GM11168 (cell line): Measurements from ENCODE around the gene NUDCD2.
"Not testable (repeated sequence)": the region's sequence is repeated elsewhere in the genome, so short reads cannot be mapped to it uniquely, and the experiment has no call there.

ENCODE experiments used
- in situ Hi-C: fragments of 300-500 bp; cut with MboI; formaldehyde crosslinking; loops from one replicate; pipeline ENCODE4 v1.12.0; 2022; ENCODE audit warnings: low sequenced_read_pairs; ENCODE audit not compliant: unreplicated experiment

Gene NUDCD2

GRCh38 chr5:163434401-163434866 lies 25.5 kb downstream of the NUDCD2 start:
- in situ Hi-C loops, result no loop called here

GRCh38 chr5:163433271-163433670 lies 26.6 kb downstream of the NUDCD2 start:
- in situ Hi-C loops, result no loop called here

- in situ Hi-C loops, result no loop called here
Measured at GRCh38 chr5:163432544-163432943, 27.4 kb downstream of the NUDCD2 start.

GRCh38 chr5:163426128-163426527 lies 33.8 kb downstream of the NUDCD2 start:
- in situ Hi-C loops, result not testable (repeated sequence)

GRCh38 chr5:163424836-163425235 lies 35.1 kb downstream of the NUDCD2 start:
- in situ Hi-C loops, result loop anchor here (25.0 kb wide), 1 partner anchor 338 kb away; no protein-coding TSS in a partner anchor

GRCh38 chr5:163415673-163416072 lies 44.2 kb downstream of the NUDCD2 start:
- in situ Hi-C loops, result loop anchor here (25.0 kb wide), 1 partner anchor 328 kb away; no protein-coding TSS in a partner anchor

- in situ Hi-C loops, result loop anchor here (25.0 kb wide), 1 partner anchor 323 kb away; no protein-coding TSS in a partner anchor
Measured at GRCh38 chr5:163410505-163410904, 49.4 kb downstream of the NUDCD2 start.

- in situ Hi-C loops, result loop anchor here (25.0 kb wide), 1 partner anchor 322 kb away; no protein-coding TSS in a partner anchor
Measured at GRCh38 chr5:163409384-163409783, 50.5 kb downstream of the NUDCD2 start.

GRCh38 chr5:163408311-163408923 lies 51.5 kb downstream of the NUDCD2 start:
- in situ Hi-C loops, result loop anchor here (25.0 kb wide), 1 partner anchor 321 kb away; no protein-coding TSS in a partner anchor

GRCh38 chr5:163407034-163407655 lies 52.8 kb downstream of the NUDCD2 start:
- in situ Hi-C loops, result loop anchor here (25.0 kb wide), 1 partner anchor 320 kb away; no protein-coding TSS in a partner anchor

- in situ Hi-C loops, result loop anchor here (25.0 kb wide), 1 partner anchor 317 kb away; no protein-coding TSS in a partner anchor
Measured at GRCh38 chr5:163404364-163405173, 55.3 kb downstream of the NUDCD2 start.

GRCh38 chr5:163402007-163402406 lies 57.9 kb downstream of the NUDCD2 start:
- in situ Hi-C loops, result loop anchor here (25.0 kb wide), 1 partner anchor 315 kb away; no protein-coding TSS in a partner anchor

GRCh38 chr5:163401271-163401670 lies 58.6 kb downstream of the NUDCD2 start:
- in situ Hi-C loops, result loop anchor here (25.0 kb wide), 1 partner anchor 314 kb away; no protein-coding TSS in a partner anchor

GRCh38 chr5:163399923-163400322 lies 60.0 kb downstream of the NUDCD2 start:
- in situ Hi-C loops, result loop anchor here (25.0 kb wide), 1 partner anchor 313 kb away; no protein-coding TSS in a partner anchor

GRCh38 chr5:163397354-163397753 lies 62.5 kb downstream of the NUDCD2 start:
- in situ Hi-C loops, result no loop called here

GRCh38 chr5:163396818-163397340 lies 63.0 kb downstream of the NUDCD2 start:
- in situ Hi-C loops, result not testable (repeated sequence)
